Nephron (organoid): ENCODE data around the gene SYNE2.
A peak's percentile ranks its signal among the peaks of the same experiment; 100 is the strongest.

Experiments
- H3K27ac Mint-ChIP-seq, 3 experiments: 2 replicates each; pipeline ENCODE4 v1.8.0; 2020; ENCODE audit warnings: mixed read lengths in 3 of 3, mild to moderate bottlenecking in 2 of 3, moderate library complexity in 1 of 3
- H3K27me3 Mint-ChIP-seq: 2 replicates; pipeline ENCODE4 v1.8.0; 2021; ENCODE audit warnings: low read depth, mild to moderate bottlenecking, moderate library complexity, mixed read lengths
- H3K36me3 Mint-ChIP-seq: 2 replicates; pipeline ENCODE4 v1.8.0; 2020; ENCODE audit warnings: low read depth, mixed read lengths
- H3K4me1 Mint-ChIP-seq: 2 replicates; pipeline ENCODE4 v1.8.0; 2020; ENCODE audit warnings: mixed read lengths
- H3K4me3 Mint-ChIP-seq, 3 experiments: 2 replicates each; pipeline ENCODE4 v1.8.0; 2020; ENCODE audit warnings: mild to moderate bottlenecking in 3 of 3, mixed read lengths in 3 of 3, moderate library complexity in 2 of 3
- H3K9me3 Mint-ChIP-seq: 2 replicates; pipeline ENCODE4 v1.8.0; 2020; ENCODE audit warnings: mixed read lengths
- TF ChIP-seq, protein P1 (sequence below), 3 experiments: fragments of 200-600 bp; sonication (generic); IDR thresholded peaks; one replicate each; pipeline ENCODE4 v1.5.0; 2021; ENCODE audit warnings: antibody characterized with exemption in 3 of 3; ENCODE audit not compliant: unreplicated experiment in 3 of 3

Gene SYNE2

DNA sequence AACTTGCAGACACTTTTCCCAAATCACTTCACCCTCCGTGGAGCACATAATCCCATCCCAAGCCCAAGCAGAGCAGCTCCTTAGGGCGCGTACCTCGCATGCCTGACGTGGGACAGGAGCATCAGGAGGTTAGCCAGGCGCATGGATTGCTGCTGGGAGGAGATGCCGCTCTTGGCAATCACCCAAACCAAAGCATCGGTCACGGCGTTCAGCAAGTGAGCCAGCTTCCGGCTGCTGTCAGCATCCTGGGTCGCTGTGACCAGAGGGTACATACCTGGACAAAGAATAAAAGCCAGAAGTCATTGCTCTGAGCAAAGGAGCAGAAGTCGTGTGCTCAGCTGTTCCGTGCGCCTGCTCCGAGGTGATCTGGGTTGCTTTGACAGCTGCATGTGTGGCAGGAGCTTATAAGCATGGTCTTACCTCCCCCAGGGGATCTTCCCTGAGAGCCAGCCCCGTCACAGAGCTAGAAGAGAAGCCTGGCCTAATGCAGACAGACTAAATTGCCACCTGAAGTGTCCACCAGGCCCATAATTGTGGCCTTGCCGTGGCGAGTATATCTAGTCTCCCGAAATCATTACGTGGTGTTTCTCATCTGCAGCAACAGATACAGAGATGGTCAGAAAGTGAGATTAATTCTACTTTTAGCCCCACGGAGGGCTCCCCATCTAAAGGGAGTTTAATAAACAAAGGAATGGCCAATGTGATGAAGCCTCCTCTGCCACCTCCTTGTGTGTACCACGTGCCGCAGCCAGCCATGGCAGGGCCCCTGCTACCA lies 382.3 kb downstream of the SYNE2 start:
- peak overlapping the region in 1 of 3 experiments; percentile 42 for H3K27ac Mint-ChIP-seq
- TF ChIP-seq, protein P1, sequence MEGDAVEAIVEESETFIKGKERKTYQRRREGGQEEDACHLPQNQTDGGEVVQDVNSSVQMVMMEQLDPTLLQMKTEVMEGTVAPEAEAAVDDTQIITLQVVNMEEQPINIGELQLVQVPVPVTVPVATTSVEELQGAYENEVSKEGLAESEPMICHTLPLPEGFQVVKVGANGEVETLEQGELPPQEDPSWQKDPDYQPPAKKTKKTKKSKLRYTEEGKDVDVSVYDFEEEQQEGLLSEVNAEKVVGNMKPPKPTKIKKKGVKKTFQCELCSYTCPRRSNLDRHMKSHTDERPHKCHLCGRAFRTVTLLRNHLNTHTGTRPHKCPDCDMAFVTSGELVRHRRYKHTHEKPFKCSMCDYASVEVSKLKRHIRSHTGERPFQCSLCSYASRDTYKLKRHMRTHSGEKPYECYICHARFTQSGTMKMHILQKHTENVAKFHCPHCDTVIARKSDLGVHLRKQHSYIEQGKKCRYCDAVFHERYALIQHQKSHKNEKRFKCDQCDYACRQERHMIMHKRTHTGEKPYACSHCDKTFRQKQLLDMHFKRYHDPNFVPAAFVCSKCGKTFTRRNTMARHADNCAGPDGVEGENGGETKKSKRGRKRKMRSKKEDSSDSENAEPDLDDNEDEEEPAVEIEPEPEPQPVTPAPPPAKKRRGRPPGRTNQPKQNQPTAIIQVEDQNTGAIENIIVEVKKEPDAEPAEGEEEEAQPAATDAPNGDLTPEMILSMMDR (IDR thresholded peaks at IDR 0.05; ENCODE audit: unreplicated experiment in 3 of 3): no peak
- H3K4me3 Mint-ChIP-seq: no peak overlapping the region
- peaks cover 5% of the 10 kb centered on the region for H3K27me3 Mint-ChIP-seq
- H3K4me1 Mint-ChIP-seq: peaks cover 25% of the 10 kb centered on the region
- H3K9me3 Mint-ChIP-seq: no peaks in the 10 kb centered on the region
- H3K36me3 Mint-ChIP-seq: peaks cover 15% of the 10 kb centered on the region

DNA sequence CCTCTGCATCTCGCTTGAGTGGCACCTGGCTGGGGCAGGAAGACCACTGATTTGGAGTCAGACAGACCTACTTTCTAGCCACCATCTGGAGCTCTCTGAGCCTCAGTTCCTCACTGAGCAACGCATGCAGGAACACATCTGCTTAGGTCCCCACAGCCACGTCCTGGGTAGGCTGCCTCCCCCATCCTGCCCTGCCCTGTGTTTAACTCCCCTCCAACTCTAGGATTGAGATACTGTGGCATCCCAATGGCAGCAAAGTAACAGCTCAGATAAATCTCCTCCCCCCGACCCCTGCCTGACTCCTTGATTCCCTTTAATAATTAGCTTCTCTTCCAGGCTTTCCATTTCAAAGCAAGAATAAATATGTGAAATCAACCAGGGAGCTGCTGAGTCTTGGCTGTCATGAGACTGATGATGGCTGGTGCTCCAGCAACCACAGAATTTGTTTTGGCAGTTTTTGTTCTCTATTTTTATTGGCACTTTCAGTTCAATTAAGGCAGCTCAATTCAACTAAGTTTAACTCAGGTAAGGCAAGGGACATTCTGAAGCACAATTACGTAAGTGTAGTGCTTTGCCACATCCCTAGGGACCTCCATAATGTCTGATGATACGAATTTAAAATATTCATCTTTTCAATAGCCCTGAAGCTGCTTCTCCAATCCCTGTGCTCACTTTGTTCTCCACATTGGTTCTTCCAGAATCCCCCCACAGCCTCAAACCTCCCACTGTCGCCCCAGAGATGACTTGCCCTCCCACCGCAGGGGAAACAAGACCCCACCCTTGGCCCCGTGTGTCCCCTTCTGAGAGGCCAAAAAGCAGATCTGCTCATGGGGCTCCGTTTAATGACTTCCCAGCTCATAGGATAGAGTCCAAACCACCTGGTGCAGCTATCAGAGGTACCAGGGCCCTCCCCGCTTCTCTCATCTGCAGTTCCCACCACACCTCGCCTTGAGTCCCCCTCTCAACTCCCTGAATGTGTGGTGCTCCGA lies 383.1 kb downstream of the SYNE2 start:
- TF ChIP-seq, protein P1 (IDR thresholded peaks at IDR 0.05; ENCODE audit: unreplicated experiment in 3 of 3): no peak
- H3K4me3 Mint-ChIP-seq: no peak overlapping the region
- H3K4me1 Mint-ChIP-seq: peaks cover 25% of the 10 kb centered on the region
- peaks cover 5% of the 10 kb centered on the region for H3K27me3 Mint-ChIP-seq
- H3K27ac Mint-ChIP-seq: peak overlapping the region; percentile 39 to 57 (median 42)
- H3K36me3 Mint-ChIP-seq: peaks cover 12% of the 10 kb centered on the region
- no peaks in the 10 kb centered on the region for H3K9me3 Mint-ChIP-seq

DNA sequence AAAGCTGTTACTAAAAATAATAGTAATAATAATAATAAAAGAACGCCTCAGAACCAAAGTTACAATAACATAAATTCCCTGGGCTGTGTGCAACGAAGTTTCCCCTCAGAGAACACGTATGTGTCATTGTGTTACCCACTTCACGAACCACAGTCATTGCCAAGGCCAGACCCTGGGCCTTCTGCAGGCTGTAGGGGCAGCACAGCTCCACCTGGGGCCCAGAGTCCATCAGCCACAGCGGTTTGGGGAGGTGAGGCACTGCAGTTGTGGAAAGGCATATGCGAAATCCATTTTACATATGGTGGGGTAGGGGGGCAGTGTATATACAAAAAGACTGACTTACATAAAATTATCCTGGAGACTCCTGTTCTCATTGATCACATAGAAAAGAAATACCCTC lies 385.2 kb downstream of the SYNE2 start:
- Mint-ChIP-seq H3K27me3 (peaks cover 5% of the 10 kb centered on the region), H3K27ac (no peak overlapping the region), H3K4me3 (no peak overlapping the region), H3K9me3 (no peaks in the 10 kb centered on the region), H3K36me3 (peaks cover 5% of the 10 kb centered on the region), H3K4me1 (peaks cover 25% of the 10 kb centered on the region)
- TF ChIP-seq, protein P1 (IDR thresholded peaks at IDR 0.05; ENCODE audit: unreplicated experiment in 3 of 3): no peak

DNA sequence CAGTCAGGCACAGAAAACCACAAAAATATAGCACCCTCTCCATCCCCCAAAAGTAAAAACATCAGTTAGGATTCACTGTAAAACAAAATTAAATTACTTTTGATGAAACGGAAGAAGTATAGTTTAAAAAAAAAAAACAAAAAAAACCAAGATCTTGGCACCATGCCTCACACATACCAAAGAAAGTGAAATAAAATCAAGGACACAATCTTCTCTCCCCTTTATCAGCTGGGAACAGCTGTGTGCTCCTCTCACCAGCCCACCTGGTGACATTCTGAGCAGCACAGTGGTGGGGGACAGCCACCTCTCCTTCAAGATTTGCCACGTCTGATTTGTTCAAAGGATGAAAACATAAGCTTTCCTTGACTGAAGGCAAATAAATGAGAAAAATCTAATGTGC lies 385.8 kb downstream of the SYNE2 start:
- Mint-ChIP-seq H3K4me1 (peaks cover 25% of the 10 kb centered on the region), H3K27me3 (peaks cover 5% of the 10 kb centered on the region), H3K36me3 (peaks cover under 1% of the 10 kb centered on the region), H3K9me3 (no peaks in the 10 kb centered on the region), H3K4me3 (no peak overlapping the region), H3K27ac (no peak overlapping the region)
- TF ChIP-seq, protein P1 (IDR thresholded peaks at IDR 0.05; ENCODE audit: unreplicated experiment in 3 of 3): no peak

DNA sequence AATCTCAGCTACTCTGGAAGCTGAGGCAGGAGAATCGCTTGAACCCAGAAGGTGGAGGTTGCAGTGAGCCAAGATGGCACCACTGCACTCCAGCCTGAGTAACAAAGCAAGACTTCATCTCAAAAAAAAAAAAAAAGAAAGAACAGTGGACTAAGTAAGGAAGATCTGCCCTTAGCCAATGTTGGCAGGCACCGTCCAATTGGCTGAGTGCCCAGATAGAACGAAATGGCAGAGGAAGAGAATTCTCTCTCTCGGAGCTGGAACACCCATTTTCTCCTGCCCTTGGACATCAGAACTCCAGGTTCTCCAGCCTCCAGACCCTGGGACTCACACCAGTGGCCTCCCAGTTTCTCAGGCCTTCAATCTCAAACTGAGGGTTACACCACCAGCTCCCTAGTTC lies 391.5 kb downstream of the SYNE2 start:
- Mint-ChIP-seq H3K36me3 (no peaks in the 10 kb centered on the region), H3K27ac (no peak overlapping the region), H3K9me3 (peaks cover 3% of the 10 kb centered on the region), H3K4me1 (peaks cover 8% of the 10 kb centered on the region), H3K27me3 (peaks cover 4% of the 10 kb centered on the region), H3K4me3 (no peak overlapping the region)
- TF ChIP-seq, protein P1 (IDR thresholded peaks at IDR 0.05; ENCODE audit: unreplicated experiment in 3 of 3): no peak
